ENCODE data around the gene TM4SF18.
"Not testable (repeated sequence)": the region's sequence is repeated elsewhere in the genome, so short reads cannot be mapped to it uniquely, and the experiment has no call there.

Gene TM4SF18

DNA sequence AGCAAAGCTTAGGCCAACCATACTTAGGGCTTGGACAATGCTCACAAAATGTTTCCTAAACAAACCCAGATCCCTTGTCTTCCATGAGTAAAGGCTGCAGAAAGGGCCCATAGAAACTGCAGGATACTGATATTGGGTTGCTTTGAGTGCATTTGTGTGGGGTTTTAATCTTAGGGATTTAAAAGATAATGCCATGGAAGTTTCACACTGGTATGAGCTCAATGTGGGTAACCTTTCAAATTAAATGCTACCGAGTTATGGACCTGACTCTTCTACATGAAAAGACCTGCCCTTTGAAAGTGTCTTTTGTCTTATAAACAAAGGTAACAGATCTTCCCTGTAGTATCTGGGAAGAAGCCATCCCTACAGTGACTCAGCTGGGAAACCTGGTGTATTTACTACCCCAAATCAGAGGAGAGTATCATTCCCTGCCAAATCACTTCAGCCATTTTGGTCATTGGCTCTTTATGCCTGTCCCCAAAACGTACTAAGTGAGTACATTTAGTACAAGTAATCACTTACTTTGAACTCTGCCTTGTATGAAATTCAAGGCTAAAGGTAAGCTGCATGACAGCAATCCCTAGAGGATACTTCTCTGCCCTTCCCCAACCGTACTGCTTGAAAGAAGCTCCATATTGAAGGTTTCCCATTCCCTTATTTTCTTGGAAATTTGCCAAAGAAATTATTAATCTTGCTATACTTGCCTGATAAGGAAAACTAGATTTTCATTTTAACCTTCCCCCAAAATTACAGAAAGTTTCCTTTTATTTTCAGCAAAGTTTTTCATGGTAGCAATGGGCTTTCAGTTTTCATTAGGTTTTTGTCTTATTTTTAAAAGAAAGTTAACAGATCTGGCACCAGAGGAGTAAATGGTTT, 36.8 kb upstream of the TM4SF18 start:
- Histone ChIP-seq H3K4me3 (no peak overlapping the region), H3K27ac (peak overlapping the region in 18 of 21 experiments; percentile 1 to 78 (median 51))

DNA sequence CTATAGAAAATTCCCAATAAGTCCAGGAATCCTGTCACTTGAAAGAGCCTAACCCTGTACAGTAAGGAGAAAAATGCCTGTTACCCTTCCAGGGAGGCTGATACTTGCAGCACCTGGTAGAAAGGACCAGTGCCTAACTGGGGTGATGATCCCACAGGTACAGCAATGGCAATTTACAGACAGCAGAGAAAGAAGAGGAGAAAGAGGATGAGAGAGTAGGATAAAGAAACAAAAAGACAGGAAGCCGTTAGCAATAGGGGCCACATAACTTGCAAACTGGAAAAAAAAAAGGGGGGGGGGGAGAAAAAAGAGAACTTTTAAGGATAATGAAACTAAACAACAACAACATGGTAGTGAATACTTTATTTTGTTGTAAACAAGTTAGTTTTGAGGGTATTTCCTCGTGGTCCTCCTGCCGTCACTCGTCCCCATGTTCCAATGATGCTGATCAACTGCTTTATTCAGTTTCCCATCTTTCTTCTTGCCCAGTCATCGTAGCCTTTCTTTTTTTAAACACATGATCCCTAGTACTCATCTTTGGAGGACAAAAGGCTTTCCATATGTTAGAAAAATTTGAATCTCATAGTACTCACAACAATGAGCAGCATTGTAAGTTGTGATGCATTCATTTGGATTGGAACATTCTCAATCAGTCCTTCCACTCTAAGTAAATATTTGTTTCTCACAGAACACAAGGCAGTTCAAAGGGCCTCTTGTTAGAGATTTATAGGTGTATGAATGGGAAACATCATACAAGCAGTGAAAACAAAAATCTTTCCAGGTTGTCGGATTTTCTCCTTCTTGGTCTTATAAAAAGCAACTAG, 35.5 kb upstream of the TM4SF18 start:
- Histone ChIP-seq H3K4me3 (no peak overlapping the region), H3K27ac (peak overlapping the region in 5 of 21 experiments; percentile 9 to 74 (median 45))

DNA sequence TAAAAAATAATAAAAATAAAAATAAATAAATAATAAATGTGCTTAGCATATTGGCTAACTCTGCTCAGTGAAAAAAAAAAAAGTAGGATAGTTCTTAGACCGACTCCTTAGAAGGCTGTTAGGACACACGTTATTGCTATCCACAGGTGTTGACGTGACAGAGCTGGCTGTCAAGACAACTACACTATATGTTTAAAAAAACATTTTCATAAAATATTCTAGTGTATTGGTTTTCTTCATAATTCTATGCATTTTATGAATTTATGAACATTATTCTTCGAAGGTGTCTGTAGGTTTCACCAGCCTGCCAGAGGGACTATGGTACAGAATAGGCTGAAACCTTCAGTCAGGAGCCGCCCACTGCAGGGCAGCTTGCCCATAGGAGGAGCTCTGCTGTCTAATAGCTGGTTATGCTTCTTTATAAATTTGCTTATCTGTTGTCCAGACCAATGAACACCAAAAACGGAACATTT, 34.8 kb upstream of the TM4SF18 start:
- Histone ChIP-seq H3K4me3 (no peak overlapping the region), H3K27ac (peak overlapping the region in 4 of 21 experiments; percentile 9 to 54 (median 32))

DNA sequence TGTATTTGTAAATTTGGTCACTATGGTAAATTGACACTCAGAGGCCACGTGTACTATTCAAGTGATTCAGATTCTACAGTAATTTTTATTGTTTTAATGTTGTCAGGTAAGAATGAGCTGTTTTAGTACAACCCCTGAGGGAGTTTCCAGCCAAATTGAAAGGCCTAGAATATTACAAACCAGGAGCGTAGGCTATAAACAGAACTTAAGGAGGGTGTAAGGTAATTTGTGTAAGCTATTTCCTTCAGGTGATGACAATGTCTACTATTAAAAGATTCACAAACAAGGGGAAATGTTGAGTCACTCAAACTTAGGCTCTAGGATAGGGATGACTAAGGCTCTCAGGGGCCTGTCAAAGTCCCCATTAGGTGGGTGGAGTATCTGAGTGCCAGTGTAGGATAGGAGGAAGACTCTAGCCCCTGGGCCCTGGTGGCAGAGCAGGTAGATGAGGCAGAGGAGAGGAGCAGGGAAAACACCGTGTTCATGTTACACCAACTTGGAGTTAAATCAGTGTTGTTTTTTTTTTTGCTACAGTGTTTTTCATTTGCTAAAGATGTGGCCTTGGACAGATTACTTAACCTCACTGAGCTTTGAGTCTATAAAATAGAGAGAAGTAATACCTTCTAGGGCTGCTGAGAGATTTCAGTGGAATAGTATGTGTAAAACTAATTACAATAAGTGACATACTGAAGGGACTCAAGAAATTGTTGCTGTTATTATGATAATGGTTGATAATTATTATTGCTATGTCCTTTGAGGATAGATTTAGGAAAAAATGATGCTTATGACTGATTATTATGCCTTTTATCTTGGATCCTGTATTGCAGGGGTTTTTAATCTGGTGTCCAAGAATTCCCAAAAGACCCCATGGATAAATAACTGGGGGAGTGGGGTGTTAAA, 33.8 kb upstream of the TM4SF18 start:
- peak overlapping the region in 13 of 21 experiments; percentile 2 to 68 (median 45) for H3K27ac ChIP-seq
- H3K4me3 ChIP-seq = no peak overlapping the region

DNA sequence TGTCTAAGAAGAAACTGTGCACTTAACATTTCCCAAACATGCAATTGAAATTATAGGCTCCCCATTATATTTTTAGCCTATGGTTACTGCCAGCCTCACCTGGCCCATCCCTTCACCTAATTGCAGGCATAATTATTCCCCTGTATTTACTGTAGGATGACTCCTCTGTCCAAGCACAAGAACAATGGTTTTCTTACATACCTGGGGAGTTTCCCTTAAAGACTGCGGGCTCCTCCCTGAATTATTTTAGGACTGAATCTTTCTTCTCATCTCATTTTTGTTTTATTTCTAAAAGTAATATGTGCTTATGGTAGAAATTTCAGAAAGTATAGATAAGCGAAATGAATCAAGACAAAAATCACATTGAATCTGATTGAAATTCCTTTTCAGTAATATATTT, 32.6 kb upstream of the TM4SF18 start:
- Histone ChIP-seq H3K27ac (peak overlapping the region in 10 of 21 experiments; percentile 15 to 82 (median 57)), H3K4me3 (no peak overlapping the region)

DNA sequence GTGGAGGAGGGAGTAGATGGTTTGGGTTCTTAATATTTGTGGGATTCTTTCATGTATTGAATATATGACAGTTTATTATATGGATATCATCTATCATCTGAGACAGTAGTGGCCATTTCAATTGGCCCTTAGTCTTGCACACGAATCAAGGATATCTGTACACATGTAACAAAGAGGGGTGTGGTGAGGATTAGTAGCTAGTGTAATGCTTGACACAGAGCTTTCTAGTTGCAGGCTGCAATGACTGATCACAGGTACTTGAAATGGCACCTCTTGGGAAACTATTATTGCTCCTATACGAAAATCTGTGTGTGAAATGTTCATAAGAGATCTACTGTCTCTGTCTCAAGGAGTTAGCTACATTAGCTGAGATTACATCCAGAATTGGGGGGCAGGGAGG, 31.2 kb upstream of the TM4SF18 start:
- H3K27ac ChIP-seq = peak overlapping the region in 2 of 21 experiments; percentile 10 to 15

DNA sequence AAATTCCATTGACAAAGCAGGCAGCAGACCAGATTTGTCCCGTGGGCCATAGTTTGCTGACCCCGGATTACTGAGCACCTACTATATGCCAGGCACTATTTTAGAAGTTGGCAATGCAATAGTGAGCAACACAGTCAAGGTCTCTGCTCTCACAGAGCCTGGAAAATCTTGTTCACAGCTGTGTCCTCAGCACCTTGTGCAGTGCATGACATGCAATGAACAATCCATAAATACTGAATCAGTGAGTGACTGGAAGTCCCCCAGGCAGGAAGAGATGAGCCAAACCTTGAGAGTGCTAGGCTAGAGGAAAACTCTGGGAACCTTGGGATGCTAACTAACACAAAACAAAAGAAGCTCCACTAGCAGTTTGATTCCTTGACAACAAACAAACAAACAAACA, 29.6 kb upstream of the TM4SF18 start:
- Histone ChIP-seq H3K27ac (no peak overlapping the region), H3K4me3 (no peak overlapping the region)

More for the DNA sequence above, 31.2 kb upstream of the TM4SF18 start:
- H3K4me3 ChIP-seq = no peak overlapping the region

DNA sequence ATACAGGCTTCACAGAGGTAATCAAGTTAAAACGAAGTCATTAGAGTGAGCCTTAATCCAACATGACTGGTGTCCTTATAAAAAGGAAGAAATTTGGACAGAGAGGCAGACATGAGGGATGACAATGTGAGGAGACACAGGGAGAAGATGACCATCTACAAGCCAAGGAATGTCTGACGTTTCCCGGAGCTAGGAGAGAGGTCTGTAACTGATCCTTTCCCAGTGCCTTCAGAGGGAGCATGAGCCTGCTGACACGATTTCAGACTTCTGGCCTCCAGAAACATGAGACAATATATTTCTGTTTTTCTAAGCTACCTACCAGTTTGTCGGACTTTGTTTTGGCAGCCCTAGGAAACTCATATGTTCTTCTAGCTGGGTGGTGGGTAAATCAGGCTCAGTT, 28.9 kb upstream of the TM4SF18 start:
- Histone ChIP-seq H3K4me3 (no peak overlapping the region), H3K27ac (peak overlapping the region in 1 of 21 experiments; percentile 11)

DNA sequence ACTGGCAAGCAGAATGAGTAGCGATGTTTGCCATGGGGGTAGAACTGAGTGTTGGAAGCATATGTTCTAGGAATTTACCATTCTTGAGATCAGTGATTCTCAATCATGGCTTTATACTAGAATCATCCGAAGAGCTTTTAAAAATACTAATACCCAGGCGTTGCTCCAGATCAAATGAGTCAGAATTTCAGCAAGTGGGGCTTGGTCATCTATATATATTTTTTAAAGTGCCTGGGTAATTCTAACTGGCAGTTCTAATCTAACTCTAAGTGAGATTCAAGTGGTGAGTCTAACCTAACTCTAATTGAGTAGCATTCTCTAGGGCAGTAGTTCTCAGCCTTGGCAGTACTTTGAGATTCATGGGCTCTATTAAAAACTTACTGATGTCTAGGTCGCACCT, 23.2 kb upstream of the TM4SF18 start:
- Histone ChIP-seq H3K4me3 (no peak overlapping the region), H3K27ac (no peak overlapping the region)

DNA sequence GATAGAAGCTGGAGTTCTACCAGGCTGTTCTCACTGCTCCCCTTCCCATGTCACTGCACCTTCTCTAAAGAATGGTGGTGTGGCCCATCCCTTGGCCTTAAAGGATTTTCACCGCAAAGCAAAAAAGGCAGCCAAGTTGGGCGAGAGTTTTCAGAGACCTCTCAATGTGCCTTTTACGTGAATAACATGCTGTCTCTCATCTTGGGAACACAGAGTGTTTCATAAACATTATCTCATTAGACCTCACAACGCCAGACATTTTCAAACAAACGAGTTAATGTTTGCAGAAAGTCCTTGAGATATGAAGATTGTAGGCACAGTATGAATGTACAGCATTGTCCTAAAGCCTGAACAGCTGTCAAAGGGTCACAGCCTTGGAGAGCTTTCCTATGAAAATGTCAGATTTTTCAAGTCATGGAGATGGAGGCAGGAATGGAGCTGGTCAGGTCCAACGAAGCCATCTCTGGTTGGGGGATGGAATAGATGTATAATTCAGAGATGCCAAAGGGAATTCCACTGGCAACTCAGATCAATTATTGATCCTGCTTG, 22.7 kb upstream of the TM4SF18 start:
- no peak overlapping the region for H3K27ac ChIP-seq

DNA sequence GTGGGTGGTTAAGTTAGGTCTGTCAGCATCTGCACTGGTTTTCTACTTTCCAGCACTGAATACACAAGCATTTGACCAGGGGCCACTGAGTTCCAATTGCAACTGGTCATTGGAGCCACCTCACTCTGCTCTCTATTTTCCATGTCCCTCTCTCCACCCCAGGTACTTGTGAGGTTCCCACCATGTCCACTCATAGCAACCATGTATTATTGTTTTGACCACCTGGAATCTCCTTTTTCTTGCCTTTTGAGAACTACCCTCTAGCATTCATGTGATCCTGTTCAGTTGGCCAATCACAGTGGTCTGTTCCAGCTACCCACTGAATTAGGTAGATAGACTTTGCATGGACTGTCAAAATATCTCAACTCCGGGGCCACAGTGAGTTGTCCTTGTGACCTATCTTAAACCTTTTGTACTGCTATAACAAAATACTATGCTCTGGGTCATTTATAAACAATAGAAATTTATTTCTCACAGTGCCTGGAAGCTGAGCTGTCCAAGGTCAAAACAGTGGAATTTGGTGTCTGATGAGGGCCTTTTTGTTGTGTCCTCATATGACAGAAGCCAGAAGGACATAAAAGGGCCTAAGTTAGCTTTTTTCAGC, 20.2 kb upstream of the TM4SF18 start:
- H3K27ac ChIP-seq = no peak overlapping the region
- H3K4me3 ChIP-seq = no peak overlapping the region

More for the DNA sequence above, 22.7 kb upstream of the TM4SF18 start:
- no peak overlapping the region for H3K4me3 ChIP-seq

DNA sequence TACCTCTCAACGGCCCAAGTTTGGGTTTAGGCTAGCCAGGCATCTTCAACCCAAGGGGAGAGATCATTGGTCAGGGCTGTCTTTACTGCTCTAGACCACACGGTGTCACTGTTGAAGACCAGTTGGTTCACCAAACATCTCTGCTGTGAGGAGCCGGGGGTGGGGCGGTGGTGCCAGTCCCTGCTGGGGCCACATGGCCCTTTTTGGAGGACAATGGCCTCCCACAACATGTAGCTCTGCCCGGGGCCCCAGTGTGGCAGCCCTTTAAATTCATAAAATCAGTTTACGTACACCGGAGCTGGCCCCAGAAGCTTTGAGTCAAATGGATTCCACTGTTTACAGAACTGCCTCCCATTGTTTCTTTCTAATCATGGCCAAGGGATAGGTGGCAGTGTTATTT, 19.1 kb upstream of the TM4SF18 start:
- Histone ChIP-seq H3K27ac (no peak overlapping the region), H3K4me3 (no peak overlapping the region)

DNA sequence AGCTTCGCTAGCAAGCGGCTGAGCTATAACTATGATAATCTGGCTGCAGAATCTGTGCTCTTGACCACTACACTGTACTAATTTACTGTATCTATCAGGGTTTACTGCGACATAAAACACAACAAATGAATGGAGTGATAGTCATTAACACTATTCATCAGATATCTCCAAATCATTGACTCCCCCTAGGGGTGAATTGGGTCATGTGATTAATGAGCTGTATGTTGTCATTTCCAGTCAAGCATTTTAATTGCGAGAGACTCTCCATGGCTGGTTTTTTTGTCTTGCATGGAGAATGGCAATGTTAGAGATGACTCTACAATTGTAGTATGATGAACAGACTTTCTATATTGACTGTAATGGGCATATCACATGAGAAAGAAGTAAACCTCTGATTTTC, 10.5 kb upstream of the TM4SF18 start:
- Histone ChIP-seq H3K27ac (no peak overlapping the region), H3K4me3 (no peak overlapping the region)

DNA sequence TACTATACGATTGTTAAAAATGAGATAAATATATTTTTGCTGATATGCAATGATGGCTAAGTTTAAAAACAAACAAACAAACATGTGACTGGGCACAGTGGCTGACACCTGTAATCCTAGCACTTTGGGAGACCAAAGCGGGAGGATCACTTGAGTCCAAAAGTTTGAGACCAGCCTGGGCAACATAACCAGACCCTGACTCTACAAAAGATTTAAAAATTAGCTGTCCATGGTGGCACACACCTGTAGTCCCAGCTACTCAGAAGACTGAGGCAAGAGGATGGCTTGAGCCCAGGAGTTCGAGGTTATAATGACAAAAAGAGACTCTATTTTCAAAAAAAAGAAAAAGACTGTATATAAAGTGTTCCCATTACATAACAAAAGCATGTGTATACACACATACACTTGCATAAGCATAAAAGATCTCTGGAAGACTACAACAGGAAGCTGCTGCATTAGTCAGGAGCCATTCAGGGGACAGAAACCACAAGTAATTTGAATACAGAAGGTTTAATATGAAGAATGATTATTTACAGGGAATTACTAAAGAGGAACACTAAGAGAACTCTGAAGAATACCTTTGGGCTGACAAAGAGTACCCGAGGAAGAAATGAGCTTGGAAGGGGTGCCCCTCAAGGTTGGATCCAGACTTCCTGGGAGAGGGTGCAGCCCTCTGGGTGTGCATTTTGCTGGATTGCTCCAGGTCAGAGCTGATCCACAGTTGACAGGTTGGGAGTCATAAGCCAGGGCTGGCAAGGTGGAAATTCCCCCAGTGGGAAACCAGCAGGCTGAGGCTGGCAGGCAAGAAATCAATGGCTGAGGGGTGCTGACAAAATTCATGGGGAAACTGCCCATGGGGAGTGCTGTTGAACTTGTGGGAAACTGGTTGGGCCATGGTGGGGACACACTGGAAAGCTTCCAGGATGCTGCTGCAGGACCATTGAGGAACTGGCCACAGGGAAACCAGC, 9.3 kb upstream of the TM4SF18 start:
- no peak overlapping the region for H3K4me3 ChIP-seq
- H3K27ac ChIP-seq = peak overlapping the region in 4 of 21 experiments; percentile 10 to 69 (median 26)

DNA sequence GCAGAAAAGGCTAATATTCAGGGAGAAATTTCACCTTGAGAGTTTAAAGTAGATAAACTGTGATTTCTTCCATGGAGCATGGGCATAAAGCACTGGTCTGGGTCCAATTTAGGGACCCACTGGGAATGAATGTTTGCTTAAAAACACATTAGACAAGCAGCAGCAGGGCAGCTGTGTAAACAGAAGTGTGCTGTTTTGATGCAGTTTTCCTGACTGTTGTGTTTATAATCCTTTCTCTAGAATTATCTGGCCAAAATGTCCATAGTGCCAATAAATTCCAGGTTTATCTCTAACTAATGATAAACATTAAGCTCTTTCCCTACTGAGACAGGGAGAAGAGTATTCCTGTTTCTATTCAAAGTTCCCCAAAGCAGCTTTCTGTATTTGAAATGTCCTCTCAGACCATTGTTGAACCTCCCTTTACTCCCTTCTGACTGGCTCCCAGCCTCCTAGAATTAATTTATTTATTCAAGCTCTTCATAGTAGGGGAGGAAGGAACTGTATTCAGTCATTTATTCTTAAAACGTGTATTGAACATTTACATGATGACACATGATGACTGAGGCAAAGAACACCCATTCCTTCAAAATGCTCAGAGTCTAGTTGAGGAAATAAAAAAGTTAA, 7.0 kb upstream of the TM4SF18 start:
- H3K4me3 ChIP-seq = no peak overlapping the region

DNA sequence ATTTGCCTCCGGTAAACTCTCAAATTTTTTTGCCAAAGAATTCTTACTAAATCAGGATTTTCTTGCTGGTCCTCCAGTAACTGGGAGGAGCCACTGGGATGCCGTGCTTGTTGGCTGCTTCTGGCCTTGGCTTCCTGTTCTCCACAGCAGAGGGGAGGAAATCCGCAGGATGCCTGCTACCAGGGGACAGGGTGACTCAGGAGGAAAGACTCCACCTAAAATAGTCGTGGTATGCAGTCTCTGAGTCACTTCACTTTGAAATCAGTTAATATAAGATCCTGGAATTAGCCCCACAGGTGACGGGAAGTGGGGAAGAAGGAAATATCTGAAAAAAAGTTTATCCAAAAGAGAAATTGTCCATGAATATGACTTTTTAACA, 6.5 kb upstream of the TM4SF18 start:
- Histone ChIP-seq H3K4me3 (no peak overlapping the region), H3K27ac (peak overlapping the region in 20 of 21 experiments; percentile 12 to 81 (median 58))

More for the DNA sequence above, 7.0 kb upstream of the TM4SF18 start:
- H3K27ac ChIP-seq = peak overlapping the region in 20 of 21 experiments; percentile 12 to 81 (median 58)

DNA sequence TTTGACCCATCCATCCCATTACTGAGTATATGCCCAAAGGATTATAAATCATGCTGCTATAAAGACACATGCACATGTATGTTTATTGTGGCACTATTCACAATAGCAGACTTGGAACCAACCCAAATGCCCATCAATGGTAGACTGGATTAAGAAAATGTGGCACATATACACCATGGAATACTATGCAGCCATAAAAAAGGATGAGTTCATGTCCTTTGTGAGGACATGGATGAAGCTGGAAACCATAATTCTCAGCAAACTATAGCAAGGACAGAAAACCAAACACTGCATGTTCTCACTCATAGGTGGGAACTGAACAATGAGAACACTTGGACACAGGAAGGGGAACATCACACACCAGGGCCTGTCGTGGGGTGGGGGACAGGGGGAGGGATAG, 4.0 kb upstream of the TM4SF18 start:
- H3K4me3 ChIP-seq = not testable (repeated sequence)
- H3K27ac ChIP-seq = peak overlapping the region in 1 of 21 experiments; percentile 23
